DMS53 treated with DMSO at 0.1 percent for 48 hours (cell line): Measurements from ENCODE around the gene ZFP57.

Source experiments
- DNase-seq: peaks from one replicate; lab custom pipeline; 2025; ENCODE audit not compliant: unreplicated experiment; lab: John Stamatoyannopoulos, UW

The ZFP57 gene

DNA sequence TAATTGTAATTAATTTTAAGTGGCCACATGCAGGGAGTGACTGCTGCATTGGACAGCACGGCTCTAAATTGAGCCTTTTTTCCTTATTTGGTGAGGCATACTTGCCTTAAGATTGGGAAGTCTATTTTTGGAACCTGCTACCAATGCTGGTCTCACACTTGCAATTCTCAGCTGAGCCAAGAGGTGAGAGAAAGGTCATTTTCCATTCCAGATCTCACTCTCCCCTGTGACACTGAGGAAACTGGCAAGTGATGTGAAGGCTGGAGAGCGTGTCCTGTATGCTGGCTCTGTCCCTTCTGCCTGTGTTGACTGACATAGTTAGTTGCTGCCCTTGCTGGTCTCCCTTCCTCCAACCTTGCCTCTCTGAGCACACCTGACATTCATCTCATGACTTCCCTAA is 24.8 kb downstream of the ZFP57 start:
- no peak for DNase-seq

DNA sequence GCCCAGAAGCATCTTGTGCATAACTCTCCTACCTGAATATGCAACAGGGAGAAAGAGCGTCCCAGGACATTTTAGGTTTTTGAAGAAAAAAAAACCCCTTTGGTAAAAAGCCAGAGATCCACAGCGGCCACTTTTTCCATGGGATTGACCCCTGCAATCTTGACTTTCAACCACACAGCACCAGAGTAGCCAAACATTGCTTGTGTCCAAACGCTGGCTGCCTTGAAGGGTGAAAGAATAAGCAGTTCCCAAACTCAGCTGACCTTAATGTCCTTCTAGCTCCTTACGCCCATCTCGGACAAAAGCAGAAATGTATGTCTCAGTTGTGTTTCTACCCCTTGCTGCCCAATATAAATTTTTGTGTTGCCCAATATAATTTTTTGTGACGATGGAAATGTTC is 25.3 kb downstream of the ZFP57 start:
- DNase-seq, result no peak

DNA sequence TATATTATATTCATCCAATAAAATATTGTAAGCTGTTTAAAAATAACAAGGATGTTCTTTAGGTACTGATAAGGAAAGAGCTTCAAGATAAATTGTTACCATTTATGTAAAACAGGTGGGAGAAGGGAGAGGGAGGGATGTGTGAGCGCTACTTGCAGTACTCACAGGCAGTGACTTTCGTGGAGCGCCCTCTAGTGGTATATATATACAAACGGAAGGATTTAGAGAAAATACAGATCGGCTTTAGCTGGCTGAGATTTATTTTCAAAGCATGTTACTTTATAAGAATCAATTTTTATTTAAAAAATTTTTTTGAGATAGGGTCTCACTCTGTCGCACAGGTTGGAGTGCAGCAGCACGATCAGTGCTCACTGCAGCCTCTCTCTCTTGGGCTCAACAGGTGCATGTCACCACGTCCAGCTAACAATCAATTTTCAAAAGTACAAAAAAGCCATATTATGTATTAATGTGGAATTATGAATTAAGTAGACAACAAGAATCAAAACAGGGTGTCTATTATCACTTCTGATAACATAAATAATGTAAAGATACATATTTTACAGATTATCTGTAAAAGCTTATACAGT is 27.4 kb downstream of the ZFP57 start:
- peak; percentile 70 for DNase-seq

DNA sequence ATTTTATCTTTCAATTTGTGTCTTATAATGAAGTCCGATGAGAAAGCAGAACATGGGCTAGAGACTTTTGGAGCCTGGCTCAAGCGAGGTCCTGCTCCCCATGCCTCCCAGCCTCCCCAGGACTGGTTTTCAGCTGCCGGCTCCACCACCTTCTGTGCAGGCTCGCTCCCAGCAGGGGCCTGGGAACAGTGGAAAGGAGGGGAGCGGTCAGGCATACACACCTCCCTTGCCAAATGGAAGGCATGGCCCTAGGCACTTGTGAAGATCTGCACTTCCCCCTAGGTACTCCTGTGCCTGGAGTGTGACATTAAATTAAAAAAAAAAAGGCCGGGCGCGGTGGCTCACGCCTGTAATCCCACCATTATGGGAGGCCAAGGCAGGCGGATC is 28.8 kb downstream of the ZFP57 start:
- no peak for DNase-seq

DNA sequence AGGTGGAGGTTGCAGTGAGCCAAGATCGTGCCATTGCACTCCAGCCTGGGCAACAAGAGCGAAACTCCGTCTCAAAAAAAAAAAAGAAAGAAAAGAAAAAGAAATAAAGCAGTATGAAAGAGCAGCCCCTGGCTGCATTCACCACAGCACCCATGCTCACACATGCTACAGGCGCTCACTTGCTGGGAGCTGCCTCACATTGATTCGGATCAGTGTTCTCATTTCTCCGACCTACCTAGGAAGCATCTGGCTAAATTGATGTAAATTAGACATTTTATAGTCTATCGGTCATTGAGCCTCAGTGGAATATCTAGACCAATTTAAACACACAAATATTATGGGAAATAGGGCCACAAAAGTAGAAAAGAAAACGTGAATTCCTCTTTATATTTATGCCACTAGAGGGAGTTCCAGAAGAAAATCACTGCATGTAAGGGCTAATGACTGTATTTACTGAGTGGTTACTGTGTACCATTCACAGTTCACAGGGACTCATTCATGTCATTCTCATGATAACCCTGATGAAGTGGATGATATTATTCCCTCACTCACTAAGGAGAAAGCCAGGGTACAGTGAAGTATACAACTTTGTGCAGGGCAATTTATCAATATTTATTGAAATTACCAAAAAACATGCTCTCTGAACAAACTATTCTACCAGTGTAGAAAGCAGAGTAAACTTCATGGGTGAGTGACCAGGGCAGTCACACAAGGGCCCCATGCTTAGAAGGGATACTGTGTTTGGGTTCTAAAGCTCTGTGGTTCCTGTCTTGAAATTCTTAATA is 29.3 kb downstream of the ZFP57 start:
- peak; percentile 62 for DNase-seq

DNA sequence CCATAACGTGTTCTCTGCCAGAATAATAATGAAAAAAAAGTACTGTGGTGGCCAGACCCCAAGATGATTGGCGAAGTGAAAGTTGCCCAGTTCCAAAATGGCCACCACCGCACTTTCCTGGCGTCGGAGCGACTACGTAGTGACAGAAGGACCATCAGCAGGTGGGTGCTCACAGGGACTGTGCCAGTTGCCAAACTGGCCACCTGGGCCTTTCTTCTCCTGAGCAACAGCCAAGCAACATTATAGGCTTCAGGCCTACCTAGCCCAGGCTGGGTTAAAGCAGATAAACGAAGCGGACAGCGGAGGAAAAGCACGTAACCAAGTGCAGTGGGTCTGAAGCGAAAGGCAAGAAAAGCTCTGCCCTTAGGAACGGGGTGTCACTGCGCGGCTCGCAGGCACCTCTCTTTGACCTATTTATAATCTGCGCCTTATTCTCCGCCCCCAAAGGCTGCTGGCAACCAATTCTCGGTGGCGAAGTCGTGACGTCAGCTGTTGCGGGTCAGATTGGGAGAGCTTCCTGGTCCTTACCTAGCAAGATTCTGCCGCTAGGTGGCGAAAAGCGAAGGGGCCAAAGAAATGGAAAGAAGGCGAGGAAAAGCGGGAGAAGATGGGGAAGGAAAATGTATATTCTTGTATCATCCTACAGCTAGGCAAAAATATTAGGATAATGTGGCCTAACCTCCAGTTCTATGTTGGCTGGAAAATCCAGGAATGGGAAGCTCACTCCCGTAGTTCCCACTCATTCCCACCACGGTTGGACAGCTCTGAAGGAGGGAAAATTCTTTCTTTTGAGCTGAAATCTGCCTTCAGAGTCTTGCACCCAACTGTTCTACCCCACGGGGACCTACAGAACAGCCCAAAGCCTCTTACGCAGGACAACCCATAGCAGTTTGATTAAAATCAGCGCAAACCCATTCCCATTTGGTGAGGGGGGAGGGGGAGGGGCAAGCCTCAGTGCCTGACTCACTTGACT is 31.0 kb downstream of the ZFP57 start:
- DNase-seq, result peak; percentile 96

DNA sequence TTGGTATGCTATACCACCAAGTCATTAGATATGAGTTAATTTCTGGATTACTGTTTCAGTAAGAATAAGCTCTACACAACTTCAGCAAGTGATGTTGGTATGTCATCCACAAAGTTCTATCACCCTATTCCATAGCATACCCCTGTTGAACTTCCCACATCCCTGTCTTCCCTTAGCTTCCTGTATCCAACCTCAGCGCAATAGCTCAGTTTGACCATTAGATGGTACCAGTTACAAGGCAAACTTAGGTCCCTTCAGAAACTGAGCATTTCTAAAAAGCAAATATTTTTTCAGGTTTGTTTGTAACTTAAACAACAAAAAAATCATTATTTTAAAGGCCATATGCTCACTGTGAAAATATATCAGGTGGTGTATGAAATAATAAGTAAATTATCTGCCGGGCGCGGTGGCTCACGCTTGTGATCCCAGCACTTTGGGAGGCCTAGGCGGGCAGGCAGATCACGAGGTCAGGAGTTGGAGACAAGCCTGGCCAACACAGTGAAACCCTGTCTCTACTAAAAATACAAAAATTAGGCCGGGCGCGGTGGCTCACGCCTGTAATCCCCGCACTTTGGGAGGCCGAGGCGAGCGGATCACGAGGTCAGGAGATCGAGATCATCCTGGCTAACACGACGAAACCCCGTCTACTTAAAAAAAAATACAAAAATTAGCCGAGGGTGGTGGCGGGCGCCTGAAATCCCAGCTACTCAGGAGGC is 32.9 kb downstream of the ZFP57 start:
- peak; percentile 62 for DNase-seq

DNA sequence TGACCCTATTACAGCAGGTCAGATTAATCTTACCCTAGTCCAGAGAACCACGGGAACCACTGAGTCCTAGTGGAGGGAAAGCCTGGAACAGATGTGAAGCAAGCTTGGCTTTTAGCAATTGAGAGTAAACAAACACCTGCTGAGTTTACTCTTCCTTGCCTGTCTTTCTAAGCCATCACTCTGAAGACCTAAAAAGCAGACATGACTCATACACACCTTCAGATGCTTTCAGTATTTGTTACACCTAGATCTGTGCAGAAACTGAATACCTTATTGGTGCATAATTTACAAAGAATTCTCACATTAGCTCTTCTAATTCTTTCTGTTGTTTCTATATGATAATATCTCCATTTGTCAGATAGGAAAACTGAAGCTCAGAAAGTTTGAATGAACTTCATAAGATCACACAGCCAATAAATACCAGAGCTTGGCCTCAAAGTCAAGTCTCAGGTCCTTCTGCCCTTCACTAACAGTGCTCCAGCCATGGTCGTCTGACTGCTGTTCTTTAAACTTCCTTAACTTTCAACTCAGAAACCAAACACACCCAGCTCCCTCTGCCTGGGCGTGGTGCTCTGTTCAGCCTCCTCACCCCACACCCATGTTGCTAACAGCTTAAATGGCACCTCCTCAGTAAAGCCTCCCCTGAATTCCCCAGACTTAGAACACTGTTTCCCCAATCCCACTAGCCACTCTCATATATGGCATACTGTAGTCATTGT is 39.4 kb downstream of the ZFP57 start:
- peak; percentile 40 for DNase-seq

DNA sequence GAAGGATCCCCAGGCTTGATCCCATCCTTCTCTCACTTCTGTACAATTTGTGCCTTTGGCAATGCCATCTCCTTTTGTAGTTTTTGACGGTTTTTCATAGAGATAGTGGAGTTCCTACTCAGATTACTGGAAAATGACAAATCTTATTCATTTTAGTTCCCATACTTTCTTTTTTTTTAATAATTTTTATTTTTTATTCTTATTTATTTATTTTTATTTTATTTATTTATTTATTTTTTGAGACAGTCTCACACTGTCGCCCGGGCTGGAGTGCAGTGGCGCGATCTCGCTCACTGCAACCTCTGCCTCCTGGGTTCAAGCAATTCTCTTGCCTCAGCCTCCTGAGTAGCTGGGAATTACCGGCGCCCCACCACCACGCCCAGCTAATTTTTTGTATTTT is 43.7 kb downstream of the ZFP57 start:
- DNase-seq, result no peak

DNA sequence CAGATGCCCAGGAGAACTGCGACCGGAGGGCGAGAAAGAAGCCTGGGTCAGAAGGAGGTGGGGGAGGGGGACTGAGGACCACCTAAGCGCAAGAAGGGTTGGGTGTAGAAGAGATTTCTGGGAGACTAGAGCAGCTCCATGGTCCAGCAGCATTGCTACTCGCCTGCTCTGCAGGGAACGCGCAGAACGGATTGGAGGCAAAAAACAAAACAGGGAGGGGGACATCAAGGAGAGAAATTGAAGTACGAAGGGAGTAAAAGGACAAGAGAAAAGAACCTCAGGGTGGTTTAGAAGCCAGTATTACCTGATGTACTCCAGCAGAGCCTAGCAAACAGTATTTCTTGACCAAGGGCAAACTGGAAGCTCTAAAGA is 47.4 kb downstream of the ZFP57 start:
- peak; percentile 30 for DNase-seq

DNA sequence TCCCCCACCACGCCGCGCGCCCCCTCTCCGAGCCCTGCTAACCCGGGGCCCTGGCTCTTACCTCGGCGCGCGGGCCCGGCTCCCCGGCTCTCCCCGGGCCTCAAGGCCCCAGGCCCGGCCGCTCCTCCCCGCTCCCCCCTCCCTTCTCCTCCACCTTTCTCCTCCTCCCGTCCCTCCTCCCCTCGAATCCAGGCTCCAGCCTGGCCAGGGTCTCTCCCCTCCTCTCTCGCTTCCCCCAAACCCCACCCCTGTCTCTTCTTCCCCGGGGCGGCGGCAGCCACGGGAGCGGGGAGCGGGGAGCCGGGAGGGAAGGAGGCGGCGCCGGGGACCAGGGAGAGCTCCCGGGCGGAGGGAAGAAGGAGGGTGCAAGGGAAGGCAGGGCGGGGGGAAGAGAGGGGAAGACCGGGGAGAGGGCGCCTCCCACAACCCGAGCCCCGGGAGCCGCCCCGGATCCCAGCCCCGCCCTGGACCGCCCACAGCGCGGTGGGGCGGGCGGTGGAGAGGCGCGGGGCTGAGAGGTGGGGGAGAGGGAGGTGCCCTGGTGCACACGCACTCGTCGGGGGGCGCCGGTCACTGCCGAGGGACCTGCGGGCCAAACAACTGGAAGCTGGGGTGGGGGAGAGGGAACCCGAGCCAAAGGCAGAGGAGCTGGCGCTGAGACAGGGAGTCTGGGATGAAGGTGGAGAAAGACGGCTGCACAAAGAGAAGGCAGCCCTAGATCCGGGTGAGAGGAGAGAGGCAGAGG is 48.0 kb downstream of the ZFP57 start, which contains the start of gene GABBR1:
Gene GABBR1 (minus strand): TSS at position 395 of the 745 bp plus-strand sequence. CDS start 798 bp downstream, outside the sequence.
- peak; percentile 74 for DNase-seq

DNA sequence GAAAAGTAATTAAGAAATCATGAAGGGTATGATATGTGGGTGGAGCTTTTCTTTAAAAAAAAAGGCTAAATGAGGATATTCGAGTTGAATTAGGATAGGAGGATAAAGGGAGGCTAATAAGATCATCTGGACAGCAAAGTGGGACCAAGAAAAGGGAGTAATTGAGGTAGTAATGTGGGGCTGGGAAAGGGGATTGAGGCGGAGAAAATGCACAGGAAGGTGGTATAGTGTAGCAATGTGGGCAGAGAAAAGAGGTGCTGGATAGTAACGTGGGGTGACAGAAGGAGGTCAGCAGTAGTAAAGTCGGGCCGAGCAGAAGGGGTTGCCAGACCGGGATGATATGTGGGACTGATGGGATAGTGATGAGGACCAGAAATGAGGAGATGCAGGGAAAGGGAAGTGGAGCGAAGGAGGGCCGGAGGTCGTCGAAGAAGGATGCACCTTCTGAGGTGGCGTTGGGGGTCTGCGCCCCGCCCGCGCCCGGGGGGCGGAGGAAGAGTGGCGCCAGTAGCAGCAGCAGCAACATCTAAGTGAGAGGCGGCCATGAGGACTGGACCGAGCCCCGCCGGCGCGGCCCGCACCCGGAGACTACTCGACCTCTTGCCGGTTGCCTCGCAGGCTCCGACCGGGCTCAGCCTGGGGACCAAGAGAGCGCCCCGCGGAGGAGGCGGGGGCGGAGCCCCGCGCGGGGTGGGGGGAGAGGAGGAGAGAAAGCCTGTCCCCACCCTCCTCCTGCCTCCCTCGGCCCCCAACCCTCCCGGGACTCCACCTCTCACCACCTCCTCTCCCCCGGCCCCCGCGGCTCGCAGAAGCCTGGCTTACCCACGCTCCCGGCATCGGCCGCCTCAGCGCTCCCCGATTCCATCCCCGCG is 48.9 kb downstream of the ZFP57 start:
- no peak for DNase-seq

DNA sequence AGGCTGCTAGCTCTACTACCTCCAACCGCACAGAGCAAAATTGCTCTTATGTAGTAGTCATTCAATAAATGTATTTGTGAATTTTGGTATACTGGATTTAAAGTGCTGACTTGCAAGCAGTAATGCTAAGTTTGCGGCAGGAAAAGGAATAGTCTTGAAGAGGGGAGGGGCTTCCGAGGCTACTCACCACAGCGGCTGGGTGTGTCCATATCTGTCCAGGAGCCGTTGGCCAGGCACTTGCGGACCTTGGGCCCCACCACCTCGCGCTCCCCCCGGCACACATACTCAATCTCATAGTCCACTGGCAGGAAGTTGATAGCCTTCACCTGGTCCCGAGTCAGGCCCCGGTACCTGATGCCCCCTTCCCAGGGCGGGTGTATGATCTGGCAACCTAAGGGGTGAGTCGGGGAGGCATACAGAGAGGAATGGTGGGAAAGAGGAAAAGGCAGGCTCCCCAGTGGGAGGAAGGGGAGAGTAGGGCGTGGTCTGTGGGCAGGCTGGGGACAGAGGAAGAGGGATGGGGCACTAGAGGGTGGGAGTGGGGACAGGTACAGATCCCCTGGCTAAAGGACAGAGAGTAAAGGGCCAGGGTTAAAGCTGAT is 49.6 kb downstream of the ZFP57 start:
- no peak for DNase-seq

DNA sequence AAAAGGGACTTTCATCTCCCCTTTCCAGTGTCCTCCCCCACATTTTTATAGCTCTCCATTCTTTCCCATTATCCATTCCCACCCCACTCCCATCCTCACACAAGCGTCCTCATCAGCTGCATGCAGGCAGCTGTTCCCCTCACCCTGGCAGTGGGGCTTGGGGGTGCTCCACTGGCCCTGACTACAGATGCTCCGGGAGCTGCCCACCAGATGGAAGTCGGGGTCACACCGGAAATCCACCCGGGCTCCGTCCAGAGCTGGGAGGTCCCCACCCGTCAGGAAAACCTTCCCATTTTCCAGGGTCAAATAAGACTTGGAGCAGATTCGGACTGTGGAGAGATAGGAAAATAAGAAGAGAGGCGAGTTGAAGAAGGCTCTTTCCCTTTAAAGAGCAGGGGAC is 50.6 kb downstream of the ZFP57 start:
- no peak for DNase-seq

DNA sequence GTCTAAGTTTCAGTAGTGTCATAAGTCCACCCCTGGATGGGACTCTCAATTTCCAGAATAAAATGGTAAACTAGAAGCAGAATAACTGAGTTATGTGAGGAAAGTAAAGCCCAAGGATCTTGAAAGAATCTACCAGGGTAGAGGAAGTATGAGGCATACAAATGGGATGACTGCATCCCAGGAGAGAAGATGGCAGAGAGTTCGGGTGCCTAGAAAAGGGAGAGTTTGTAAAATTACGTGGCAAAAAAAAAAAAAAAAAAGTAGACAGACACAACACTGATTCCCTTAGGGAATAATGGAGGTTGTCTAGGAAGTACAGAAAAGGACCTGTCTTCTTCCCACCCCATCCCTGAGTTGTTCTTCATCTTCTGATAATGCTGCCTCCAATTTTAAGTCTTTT is 51.4 kb downstream of the ZFP57 start:
- DNase-seq, result no peak

DNA sequence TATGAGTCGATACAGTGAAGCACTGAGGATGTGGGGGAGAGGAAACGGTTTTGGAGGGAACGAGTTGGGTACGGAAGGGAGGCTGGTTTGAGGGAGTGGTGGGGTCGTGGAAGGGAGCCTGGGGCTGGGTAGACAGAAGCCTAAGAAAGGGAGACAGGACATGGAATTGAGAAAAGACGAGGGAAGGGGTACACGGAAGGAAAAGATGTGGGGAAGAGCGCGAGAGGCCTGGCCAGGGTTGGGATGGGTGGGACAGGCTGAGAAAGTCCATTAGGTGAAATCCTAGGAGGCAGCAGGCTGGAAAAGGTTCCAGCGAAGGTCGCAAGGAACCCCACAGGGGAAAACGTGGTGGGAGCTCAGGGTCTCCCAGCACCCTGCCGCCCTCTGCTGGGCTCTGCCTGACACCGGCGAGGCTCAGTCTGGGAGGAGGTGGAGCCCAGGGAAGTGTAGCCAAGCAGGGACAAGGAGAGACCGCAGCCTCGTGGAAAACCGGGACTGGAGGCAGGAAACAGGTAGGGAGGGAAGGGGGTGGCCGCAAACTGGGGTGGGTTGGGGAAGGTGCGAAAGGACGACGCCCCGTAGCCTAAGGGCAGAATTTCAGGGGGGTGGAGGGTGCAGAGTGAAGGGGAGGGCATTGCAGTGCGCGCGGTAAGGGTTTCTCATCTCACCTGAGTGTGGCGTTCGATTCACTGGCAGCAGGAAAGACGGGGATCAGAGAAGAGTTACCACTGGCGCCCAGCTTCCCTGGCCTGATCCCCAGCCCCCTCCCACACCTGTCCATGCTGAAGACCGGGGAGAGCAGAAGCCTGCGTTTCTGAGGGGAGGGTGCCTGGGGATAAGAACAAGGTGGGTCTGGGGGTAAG is 52.3 kb downstream of the ZFP57 start:
- DNase-seq, result peak; percentile 80

DNA sequence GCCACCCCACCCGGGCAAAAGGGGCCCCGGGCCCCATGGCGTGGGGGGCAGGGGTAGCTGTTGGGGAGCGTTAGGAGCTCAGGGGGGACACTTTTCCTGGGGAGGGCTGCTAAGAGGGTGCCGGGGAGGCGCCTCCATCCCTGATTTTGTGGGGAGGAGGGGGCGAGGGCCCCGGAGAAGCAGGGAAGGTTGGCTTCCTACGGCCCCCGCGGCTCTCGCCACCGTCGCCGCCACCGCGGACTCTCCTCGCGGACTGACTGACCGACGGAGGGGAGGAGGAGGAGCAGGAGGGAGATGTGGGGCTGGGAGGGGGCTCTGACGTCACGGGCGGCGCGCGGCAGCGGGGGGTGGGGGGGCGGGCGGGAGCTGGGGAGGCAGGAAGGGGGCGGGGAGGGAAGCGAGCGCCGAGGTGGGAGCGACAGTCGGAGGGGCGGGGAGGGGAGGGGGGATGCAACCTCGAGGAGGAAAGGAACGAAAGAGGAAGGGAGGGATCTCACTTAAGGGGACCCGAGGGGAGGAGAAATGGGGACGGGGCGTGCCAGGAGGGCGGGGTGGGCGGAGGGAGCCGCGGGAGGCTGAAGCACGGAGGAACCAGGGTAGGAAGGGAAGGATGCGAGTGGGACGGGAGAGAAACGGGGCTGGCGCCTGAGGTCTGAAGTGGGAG is 53.1 kb downstream of the ZFP57 start:
- peak; percentile 35 for DNase-seq
